Stimulated activated CD8-positive, alpha-beta memory T cell treated with anti-CD3 and anti-CD28 coated beads, Interleukin-7, amount 100 ng/mL, for 24 hours (primary cell): ENCODE measurements around the gene RNF144A.
A peak's percentile ranks its signal among the peaks of the same experiment; 100 is the strongest.
"Not testable (repeated sequence)": the region's sequence is repeated elsewhere in the genome, so short reads cannot be mapped to it uniquely, and the experiment has no call there.

Experiments
- DNase-seq: peaks from one replicate; pipeline ENCODE4 v3.0.0-alpha.2; 2020; ENCODE audit warnings: low read depth

Gene RNF144A

GRCh38 chr2:6917071-6917760 lies at the start of gene RNF144A:
Gene RNF144A (plus strand): TSS chr2:6917412. CDS start chr2:6996927, 79,515 bp downstream.
- peak; percentile 53 for DNase-seq

GRCh38 chr2:6872394-6872793 lies 44.8 kb upstream of the RNF144A start:
- no peak for DNase-seq

- no peak for DNase-seq
Observed at GRCh38 chr2:6874032-6874431, 43.2 kb upstream of the RNF144A start.

- DNase-seq: no peak
Observed at GRCh38 chr2:6876309-6876708, 40.9 kb upstream of the RNF144A start.

- no peak for DNase-seq
Observed at GRCh38 chr2:6877402-6878304, 39.6 kb upstream of the RNF144A start, which contains the start of gene RSAD2. Gene RSAD2 (plus strand): TSS chr2:6877777. CDS start chr2:6877801, 24 bp downstream.

- DNase-seq: no peak
Observed at GRCh38 chr2:6878549-6878948, 38.7 kb upstream of the RNF144A start.

GRCh38 chr2:6879011-6879410 lies 38.2 kb upstream of the RNF144A start:
- DNase-seq: no peak

GRCh38 chr2:6880200-6880733 lies 36.9 kb upstream of the RNF144A start:
- DNase-seq: no peak

GRCh38 chr2:6881046-6881445 lies 36.2 kb upstream of the RNF144A start:
- DNase-seq: no peak

GRCh38 chr2:6881516-6881915 lies 35.7 kb upstream of the RNF144A start:
- no peak for DNase-seq

GRCh38 chr2:6883448-6884122 lies 33.6 kb upstream of the RNF144A start:
- DNase-seq: no peak

GRCh38 chr2:6885551-6885950 lies 31.7 kb upstream of the RNF144A start:
- no peak for DNase-seq

- DNase-seq: no peak
Observed at GRCh38 chr2:6885968-6886367, 31.2 kb upstream of the RNF144A start.

GRCh38 chr2:6887751-6888192 lies 29.4 kb upstream of the RNF144A start:
- DNase-seq: no peak

- no peak for DNase-seq
Observed at GRCh38 chr2:6888724-6889123, 28.5 kb upstream of the RNF144A start.

GRCh38 chr2:6893876-6894482 lies 23.2 kb upstream of the RNF144A start:
- DNase-seq: no peak

GRCh38 chr2:6896930-6897759 lies 20.1 kb upstream of the RNF144A start:
- DNase-seq: no peak

- not testable (repeated sequence) for DNase-seq
Observed at GRCh38 chr2:6902581-6902980, 14.6 kb upstream of the RNF144A start.

GRCh38 chr2:6905668-6906067 lies 11.5 kb upstream of the RNF144A start:
- no peak for DNase-seq

- no peak for DNase-seq
Observed at GRCh38 chr2:6906165-6906741, 11.0 kb upstream of the RNF144A start.

GRCh38 chr2:6908291-6908690 lies 8.9 kb upstream of the RNF144A start:
- DNase-seq: no peak
